Naive B cell (primary cell): ENCODE measurements around the gene XRN2. TPM values are rescaled to one million over a fixed set of nuclear protein-coding genes. Genes with fewer than 3 reads are reported as not detected.
A peak's percentile ranks its signal among the peaks of the same experiment; 100 is the strongest.
"Not testable (repeated sequence)": the region's sequence is repeated elsewhere in the genome, so short reads cannot be mapped to it uniquely, and the experiment has no call there.

ENCODE experiments used
- ATAC-seq, 2 donors: fragments of 150-1000 bp; cut with Tn5 transposase; 2 replicates each; pipeline ENCODE4 v1.10.0; 2021; ENCODE audit warnings: low read depth in 2 of 2, mild to moderate bottlenecking in 2 of 2, moderate library complexity in 2 of 2
- DNase-seq: peaks from one replicate; pipeline ENCODE4 v3.0.0; 2022
- H3K27ac Mint-ChIP-seq, 6 donors: one replicate each; pipeline ENCODE4 v1.8.0; 2020 to 2022; ENCODE audit warnings: mild to moderate bottlenecking in 6 of 6, mixed read lengths in 6 of 6, moderate library complexity in 5 of 6, inconsistent platforms in 2 of 6
- H3K27me3 Mint-ChIP-seq, 3 donors: one replicate each; pipeline ENCODE4 v1.8.0; 2021 to 2022; ENCODE audit warnings: mixed read lengths in 3 of 3, mild to moderate bottlenecking in 1 of 3
- H3K36me3 Mint-ChIP-seq, 2 donors: one replicate each; pipeline ENCODE4 v1.8.0; 2020 to 2022; ENCODE audit warnings: mixed read lengths in 2 of 2, inconsistent platforms in 1 of 2, mild to moderate bottlenecking in 1 of 2
- H3K4me1 Mint-ChIP-seq, 3 donors: one replicate each; pipeline ENCODE4 v1.8.0; 2020 to 2022; ENCODE audit warnings: mixed read lengths in 3 of 3, inconsistent platforms in 1 of 3, mild to moderate bottlenecking in 1 of 3, moderate library complexity in 1 of 3
- H3K4me3 Mint-ChIP-seq, 8 donors: one replicate each; pipeline ENCODE4 v1.8.0; 2020 to 2022; ENCODE audit warnings: mild to moderate bottlenecking in 8 of 8, mixed read lengths in 8 of 8, moderate library complexity in 8 of 8, inconsistent platforms in 2 of 8
- H3K9me3 Mint-ChIP-seq, 7 donors: one replicate each; pipeline ENCODE4 v1.8.0; 2020 to 2022; ENCODE audit warnings: mixed read lengths in 7 of 7, mild to moderate bottlenecking in 5 of 7, inconsistent platforms in 2 of 7, moderate library complexity in 1 of 7
- polyA plus RNA-seq, 6 donors: library from polyadenylated mRNA; unstranded; fragments of 300-500 nt; fragmentation: Illumina TruSeq; gene quantifications; one replicate each; pipeline ENCODE4 v1.2.3, GENCODE V29; 2021; ENCODE audit warnings: low read depth in 6 of 6

XRN2 gene
- polyA plus RNA-seq, 6 donors from 2014 or later, result 41.5 to 59.4 (median 55.9) TPM

DNA sequence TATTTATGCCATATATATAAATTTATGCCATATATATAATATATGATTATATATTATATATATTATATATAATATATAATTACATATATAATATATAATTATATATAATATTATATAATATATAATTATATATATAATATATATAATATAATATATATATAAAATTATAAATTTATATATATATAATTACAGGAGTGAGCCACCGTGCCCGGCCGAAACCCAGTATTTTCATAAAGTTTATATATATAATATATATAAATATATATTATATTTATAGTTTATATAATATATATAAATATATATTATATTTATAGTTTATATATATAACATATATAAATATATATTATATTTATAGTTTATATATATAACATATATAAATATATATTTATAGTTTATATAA lies 62.6 kb downstream of the XRN2 start:
- Mint-ChIP-seq H3K27ac (no peak overlapping the region), H3K4me1 (no peaks in the 10 kb centered on the region), H3K9me3 (no peaks in the 10 kb centered on the region), H3K4me3 (no peak overlapping the region), H3K36me3 (peaks cover 29 to 45% of the 10 kb centered on the region in 2 donors), H3K27me3 (no peaks in the 10 kb centered on the region)
- DNase-seq (no peak), ATAC-seq (no peak)

- not testable (repeated sequence) for H3K4me1 Mint-ChIP-seq, ATAC-seq, H3K27ac Mint-ChIP-seq, DNase-seq, H3K9me3 Mint-ChIP-seq, H3K4me3 Mint-ChIP-seq, H3K27me3 Mint-ChIP-seq
- peaks cover 29 to 44% of the 10 kb centered on the region in 2 donors for H3K36me3 Mint-ChIP-seq
Observed at GRCh38 chr20:21366273-21366672, 63.1 kb downstream of the XRN2 start.

- Mint-ChIP-seq H3K4me1 (peaks cover 0 to 5% (median 0%) of the 10 kb centered on the region in 3 donors), H3K27me3 (no peaks in the 10 kb centered on the region), H3K4me3 (no peak overlapping the region), H3K36me3 (peaks cover 25 to 39% of the 10 kb centered on the region in 2 donors), H3K9me3 (no peaks in the 10 kb centered on the region), H3K27ac (no peak overlapping the region)
- no peak for ATAC-seq
- DNase-seq, result no peak
Observed at GRCh38 chr20:21368791-21369190, 65.7 kb downstream of the XRN2 start.

DNA sequence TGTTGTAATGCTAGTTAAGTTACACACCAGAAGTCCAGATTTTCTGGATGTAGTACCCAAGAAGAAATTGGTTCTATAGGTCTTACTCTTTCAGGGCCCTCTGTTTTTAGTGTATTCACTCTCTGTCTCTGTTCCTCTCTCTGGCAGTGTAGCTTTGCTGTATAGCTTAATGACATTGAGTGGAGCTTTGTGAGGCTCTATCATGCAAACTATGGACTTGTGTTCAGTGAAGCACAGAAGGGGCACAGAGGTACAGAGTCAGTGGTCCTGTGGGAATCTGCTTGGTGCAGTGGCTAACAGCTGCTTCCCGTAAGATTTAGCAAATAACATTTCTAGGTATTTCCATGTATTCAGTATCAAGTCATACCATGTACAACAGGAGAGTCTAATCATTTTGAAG lies 68.1 kb downstream of the XRN2 start:
- Mint-ChIP-seq H3K36me3 (peaks cover 26 to 45% of the 10 kb centered on the region in 2 donors), H3K27me3 (no peaks in the 10 kb centered on the region), H3K27ac (no peak overlapping the region), H3K4me1 (peaks cover 0 to 5% (median 2%) of the 10 kb centered on the region in 3 donors), H3K9me3 (no peaks in the 10 kb centered on the region), H3K4me3 (no peak overlapping the region)
- ATAC-seq (no peak), DNase-seq (no peak)

DNA sequence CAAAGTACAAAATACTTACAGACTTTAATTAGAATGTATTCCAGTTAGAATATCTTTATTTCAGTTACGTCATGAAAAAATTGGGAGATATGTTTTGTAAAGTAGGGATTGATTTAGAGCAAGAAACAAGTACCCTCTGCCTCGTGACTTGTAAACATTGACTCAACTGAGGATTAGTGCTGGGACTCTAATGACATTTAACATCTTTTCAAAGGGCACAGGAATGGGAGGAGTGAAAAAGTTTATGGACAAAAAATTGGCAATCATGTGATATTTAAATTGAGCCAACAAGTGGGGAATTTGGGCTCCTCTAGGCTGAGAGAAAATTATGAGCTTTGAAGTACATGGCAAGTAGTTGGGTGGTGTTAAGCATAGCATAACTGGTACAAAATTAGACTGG lies 68.9 kb downstream of the XRN2 start:
- Mint-ChIP-seq H3K4me3 (no peak overlapping the region), H3K4me1 (peaks cover 0 to 5% (median 2%) of the 10 kb centered on the region in 3 donors), H3K9me3 (no peaks in the 10 kb centered on the region), H3K27me3 (no peaks in the 10 kb centered on the region), H3K36me3 (peaks cover 29 to 45% of the 10 kb centered on the region in 2 donors), H3K27ac (no peak overlapping the region)
- DNase-seq (no peak), ATAC-seq (no peak)

DNA sequence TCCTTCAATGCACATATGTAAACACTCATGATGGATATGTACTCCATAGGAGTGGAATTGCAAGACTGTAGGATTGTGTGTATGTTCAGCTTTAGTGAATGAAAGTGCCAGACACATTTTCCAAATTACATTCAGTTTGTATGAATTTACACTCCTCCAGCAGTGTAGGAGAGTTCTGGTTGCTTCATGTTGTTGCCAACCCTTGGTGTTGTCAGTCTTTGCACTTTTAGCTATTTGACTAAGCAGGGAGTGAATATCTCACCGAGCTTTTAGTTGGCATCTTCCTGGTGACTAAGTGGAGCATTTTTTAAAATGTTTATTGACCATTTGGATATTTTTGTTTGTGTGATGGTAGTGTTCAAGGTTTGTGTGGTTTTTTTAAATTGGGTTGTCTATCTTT lies 70.3 kb downstream of the XRN2 start:
- peaks cover 25 to 42% of the 10 kb centered on the region in 2 donors for H3K36me3 Mint-ChIP-seq
- H3K4me3 Mint-ChIP-seq, result no peak overlapping the region

DNA sequence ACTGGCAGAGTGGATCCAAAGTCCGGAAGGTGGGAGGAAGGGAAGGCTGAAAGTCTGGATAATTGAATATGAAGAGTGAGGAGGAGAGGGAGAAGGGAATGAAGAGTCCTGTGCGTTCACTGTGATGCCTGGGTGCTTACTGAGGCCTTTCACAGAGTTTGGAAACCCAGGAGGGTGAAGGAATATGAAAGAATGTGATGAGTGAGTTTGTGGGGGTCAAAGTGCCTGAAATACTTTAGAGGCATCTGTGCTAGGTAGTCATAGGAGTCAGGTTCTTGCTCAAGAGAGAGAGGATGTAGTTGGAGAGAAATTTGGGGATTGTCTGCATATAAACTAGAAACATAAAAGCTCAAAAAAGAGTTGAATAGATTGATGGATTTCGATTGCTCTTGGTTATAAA lies 73.5 kb downstream of the XRN2 start:
- no peaks in the 10 kb centered on the region for H3K9me3 Mint-ChIP-seq
- peak overlapping the region in 1 of 8 donors; percentile 18 for H3K4me3 Mint-ChIP-seq
- H3K27me3 Mint-ChIP-seq, result no peaks in the 10 kb centered on the region
- H3K36me3 Mint-ChIP-seq, result peaks cover 17 to 52% of the 10 kb centered on the region in 2 donors
- peak overlapping the region in 2 of 6 donors; percentile 3 to 75 for H3K27ac Mint-ChIP-seq
- ATAC-seq, result no peak
- no peak for DNase-seq
- H3K4me1 Mint-ChIP-seq, result peaks cover 0 to 5% (median 2%) of the 10 kb centered on the region in 3 donors

More for the DNA sequence above, 70.3 kb downstream of the XRN2 start:
- peaks cover 0 to 5% (median 2%) of the 10 kb centered on the region in 3 donors for H3K4me1 Mint-ChIP-seq
- H3K9me3 Mint-ChIP-seq, result no peaks in the 10 kb centered on the region
- H3K27me3 Mint-ChIP-seq, result no peaks in the 10 kb centered on the region
- DNase-seq, result no peak
- no peak for ATAC-seq
- peak overlapping the region in 1 of 6 donors; percentile 74 for H3K27ac Mint-ChIP-seq

- no peak overlapping the region for H3K4me3 Mint-ChIP-seq
- ATAC-seq (no peak), DNase-seq (no peak)
- H3K36me3 Mint-ChIP-seq, result peaks cover 8 to 49% of the 10 kb centered on the region in 2 donors
- H3K27me3 Mint-ChIP-seq, result no peaks in the 10 kb centered on the region
- peak overlapping the region in 1 of 6 donors; percentile 90 for H3K27ac Mint-ChIP-seq
- H3K4me1 Mint-ChIP-seq, result peaks cover 0 to 5% (median 2%) of the 10 kb centered on the region in 3 donors
- H3K9me3 Mint-ChIP-seq, result no peaks in the 10 kb centered on the region
Observed at GRCh38 chr20:21377701-21378100, 74.6 kb downstream of the XRN2 start.

GRCh38 chr20:21378259-21378658 lies 75.1 kb downstream of the XRN2 start:
- DNase-seq (no peak), ATAC-seq (no peak)
- H3K27me3 Mint-ChIP-seq, result no peaks in the 10 kb centered on the region
- H3K9me3 Mint-ChIP-seq, result no peaks in the 10 kb centered on the region
- peak overlapping the region in 1 of 8 donors; percentile 47 for H3K4me3 Mint-ChIP-seq
- no peak overlapping the region for H3K27ac Mint-ChIP-seq
- H3K4me1 Mint-ChIP-seq, result peaks cover 0 to 5% (median 2%) of the 10 kb centered on the region in 3 donors
- H3K36me3 Mint-ChIP-seq, result peaks cover 8 to 51% of the 10 kb centered on the region in 2 donors

- Mint-ChIP-seq H3K27ac (no peak overlapping the region), H3K4me3 (no peak overlapping the region), H3K9me3 (no peaks in the 10 kb centered on the region), H3K4me1 (no peaks in the 10 kb centered on the region), H3K27me3 (no peaks in the 10 kb centered on the region), H3K36me3 (peaks cover 8 to 45% of the 10 kb centered on the region in 2 donors)
- DNase-seq (no peak), ATAC-seq (no peak)
Observed at GRCh38 chr20:21380711-21381110, 77.6 kb downstream of the XRN2 start.

DNA sequence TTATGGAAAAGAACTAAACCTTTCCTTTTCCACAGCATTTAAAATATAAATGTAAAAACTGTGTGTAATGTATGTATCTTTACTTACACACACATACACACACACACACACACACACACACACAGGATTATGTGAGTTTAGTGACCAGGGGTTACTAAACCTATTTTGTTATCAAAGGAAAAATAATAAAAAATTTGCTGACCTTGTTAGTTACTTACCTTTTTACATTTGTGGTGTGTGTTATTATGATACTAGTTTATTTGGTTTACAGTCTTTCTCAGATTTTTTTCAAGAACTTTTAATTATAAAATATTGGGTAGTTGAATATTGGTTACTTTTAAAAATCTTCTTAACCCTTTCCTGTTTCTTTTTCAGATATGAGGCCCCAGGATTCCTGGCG lies 78.5 kb downstream of the XRN2 start:
- Mint-ChIP-seq H3K9me3 (no peaks in the 10 kb centered on the region), H3K4me3 (no peak overlapping the region), H3K27me3 (no peaks in the 10 kb centered on the region), H3K27ac (peak overlapping the region in 1 of 6 donors; percentile 36), H3K4me1 (no peaks in the 10 kb centered on the region), H3K36me3 (peaks cover 2 to 45% of the 10 kb centered on the region in 2 donors)
- DNase-seq (no peak), ATAC-seq (no peak)

DNA sequence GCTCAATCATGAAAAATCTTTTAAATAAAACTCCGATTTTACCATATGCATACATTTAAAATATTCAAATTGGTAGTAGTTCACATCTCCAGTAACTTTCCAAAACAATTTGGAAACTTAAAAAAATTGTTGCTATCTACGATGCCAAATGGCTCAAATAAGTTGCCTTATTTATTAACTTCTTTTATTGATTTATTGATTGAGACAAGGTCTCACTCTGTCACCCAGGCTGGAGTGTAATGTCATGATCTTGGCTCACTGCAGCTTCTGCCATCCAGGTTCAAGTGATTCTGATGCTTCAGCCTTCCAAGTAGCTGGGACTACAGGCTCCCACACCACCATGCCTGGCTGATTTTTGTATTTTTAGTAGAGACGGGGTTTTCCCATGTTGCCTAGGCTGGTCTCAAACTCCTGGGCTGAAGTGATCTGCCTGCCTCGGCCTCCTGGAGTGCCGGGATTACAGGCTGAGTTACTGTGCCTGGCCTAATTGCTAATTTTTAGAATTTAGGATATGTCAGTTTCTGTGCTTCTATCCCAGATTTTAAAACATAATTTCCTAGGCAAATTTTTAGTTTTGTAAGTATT lies 81.3 kb downstream of the XRN2 start:
- ATAC-seq (no peak), DNase-seq (no peak)
- Mint-ChIP-seq H3K36me3 (peaks cover 0 to 47% of the 10 kb centered on the region in 2 donors), H3K27ac (no peak overlapping the region), H3K4me1 (no peaks in the 10 kb centered on the region), H3K9me3 (no peaks in the 10 kb centered on the region), H3K27me3 (no peaks in the 10 kb centered on the region), H3K4me3 (no peak overlapping the region)

DNA sequence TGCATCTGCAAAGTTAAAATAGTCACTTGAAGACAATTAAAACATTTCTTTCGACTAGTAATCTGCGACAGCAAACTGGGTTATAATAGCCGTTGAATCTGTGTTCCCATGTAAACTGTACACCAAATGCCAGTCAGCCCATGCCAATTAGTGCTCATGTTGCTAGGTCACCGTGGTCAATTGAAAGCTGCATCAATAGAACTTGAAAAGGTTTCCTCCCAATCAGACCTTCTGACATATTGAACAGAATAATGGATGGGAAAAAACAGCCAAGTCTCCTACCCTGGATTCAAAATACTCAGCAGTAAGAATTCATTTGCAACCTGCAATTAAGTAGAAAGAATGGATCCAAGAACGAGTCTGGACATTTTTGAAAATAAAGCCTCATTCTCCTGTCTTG lies 83.0 kb downstream of the XRN2 start:
- no peak for DNase-seq
- Mint-ChIP-seq H3K4me1 (peaks cover 0 to 4% (median 0%) of the 10 kb centered on the region in 3 donors), H3K36me3 (peaks cover 0 to 45% of the 10 kb centered on the region in 2 donors)

DNA sequence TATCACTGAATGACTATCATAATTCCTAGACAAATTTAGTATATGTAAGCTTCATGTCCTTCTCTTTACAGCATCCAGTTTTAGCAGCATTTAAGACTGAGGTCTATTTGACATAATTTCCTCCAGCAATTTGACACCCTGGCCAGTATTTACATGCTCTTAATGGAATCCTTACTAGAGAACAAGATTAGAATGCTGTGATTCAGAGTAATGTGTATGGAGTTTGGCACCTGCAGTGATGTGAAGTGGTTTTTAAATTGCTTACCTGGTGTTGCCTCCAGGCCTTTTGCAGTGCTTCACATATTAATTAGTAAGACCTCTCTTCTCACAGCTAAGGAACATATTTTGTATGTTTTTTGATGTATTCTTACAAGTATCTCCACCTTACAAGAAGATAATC lies 84.4 kb downstream of the XRN2 start:
- no peak overlapping the region for H3K27ac Mint-ChIP-seq
- H3K4me3 Mint-ChIP-seq, result no peak overlapping the region
- H3K4me1 Mint-ChIP-seq, result peaks cover 6 to 11% (median 9%) of the 10 kb centered on the region in 3 donors
- DNase-seq (no peak), ATAC-seq (no peak)
- no peaks in the 10 kb centered on the region for H3K9me3 Mint-ChIP-seq
- H3K36me3 Mint-ChIP-seq, result peaks cover 8 to 38% of the 10 kb centered on the region in 2 donors
- peaks cover 10 to 18% (median 17%) of the 10 kb centered on the region in 3 donors for H3K27me3 Mint-ChIP-seq

More for the DNA sequence above, 83.0 kb downstream of the XRN2 start:
- Mint-ChIP-seq H3K9me3 (no peaks in the 10 kb centered on the region), H3K4me3 (no peak overlapping the region), H3K27me3 (peaks cover 0 to 6% (median 3%) of the 10 kb centered on the region in 3 donors), H3K27ac (no peak overlapping the region)
- ATAC-seq, result no peak
